Astrocyte (in vitro differentiated cells and primary cell): ENCODE measurements around the gene CASTOR1. TPM values are rescaled to one million over a fixed set of nuclear protein-coding genes. Genes with fewer than 3 reads are reported as not detected.

Source experiments
- DNase-seq: peaks from one replicate; pipeline ENCODE4 v3.0.0-alpha.2; 2010; ENCODE audit warnings: low read depth
- FAIRE-seq: peaks from 2 replicates; lab custom pipeline; 2011; peaks lifted over from hg19 to GRCh38; lab: Jason Lieb, UNC
- H2AFZ ChIP-seq: 2 replicates; pipeline ENCODE4 v1.6.0; 2012; ENCODE audit warnings: low read depth, low read length, inconsistent platforms
- H3K27ac ChIP-seq: 2 replicates; pipeline ENCODE4 v1.5.1; 2011; ENCODE audit warnings: low read depth, low read length, inconsistent platforms
- H3K27me3 ChIP-seq: 2 replicates; pipeline ENCODE4 v1.6.0; 2011; ENCODE audit warnings: low read length, inconsistent platforms; ENCODE audit not compliant: insufficient read depth
- H3K36me3 ChIP-seq: 2 replicates; pipeline ENCODE4 v1.5.1; 2011; ENCODE audit warnings: low read length, inconsistent platforms; ENCODE audit not compliant: insufficient read depth
- H3K4me1 ChIP-seq: 2 replicates; pipeline ENCODE4 v1.5.1; 2011; ENCODE audit warnings: low read length, inconsistent platforms; ENCODE audit not compliant: insufficient read depth
- H3K4me2 ChIP-seq: 2 replicates; pipeline ENCODE4 v1.6.0; 2012; ENCODE audit warnings: low read length, inconsistent platforms
- H3K4me3 ChIP-seq: 2 replicates; pipeline ENCODE4 v1.5.1; 2011; ENCODE audit warnings: low read depth, mild to moderate bottlenecking, low read length, inconsistent platforms; ENCODE audit not compliant: insufficient read depth
- H3K79me2 ChIP-seq: 2 replicates; pipeline ENCODE4 v1.6.0; 2012; ENCODE audit warnings: mild to moderate bottlenecking, low read length, inconsistent platforms; ENCODE audit not compliant: insufficient read depth
- H3K9ac ChIP-seq: 2 replicates; pipeline ENCODE4 v1.6.0; 2012; ENCODE audit warnings: mild to moderate bottlenecking, low read length, inconsistent platforms
- H3K9me3 ChIP-seq: 2 replicates; pipeline ENCODE4 v1.5.1; 2012; ENCODE audit warnings: low read depth, mild to moderate bottlenecking, low read length, inconsistent platforms; ENCODE audit not compliant: insufficient read depth
- H4K20me1 ChIP-seq: 2 replicates; pipeline ENCODE4 v1.6.0; 2012; ENCODE audit warnings: low read length, inconsistent platforms; ENCODE audit not compliant: insufficient read depth
- H3K27ac Mint-ChIP-seq: one replicate; pipeline ENCODE4 v1.8.0; 2021; ENCODE audit warnings: mild to moderate bottlenecking, mixed read lengths; ENCODE audit not compliant: unreplicated experiment
- H3K27me3 Mint-ChIP-seq: one replicate; pipeline ENCODE4 v1.8.0; 2021; ENCODE audit warnings: low read depth, mixed read lengths; ENCODE audit not compliant: unreplicated experiment
- H3K36me3 Mint-ChIP-seq: one replicate; pipeline ENCODE4 v1.8.0; 2021; ENCODE audit warnings: low read depth, mixed read lengths; ENCODE audit not compliant: unreplicated experiment
- H3K4me1 Mint-ChIP-seq: one replicate; pipeline ENCODE4 v1.8.0; 2021; ENCODE audit warnings: low read depth, mixed read lengths; ENCODE audit not compliant: unreplicated experiment
- H3K4me3 Mint-ChIP-seq: one replicate; pipeline ENCODE4 v1.8.0; 2021; ENCODE audit warnings: mild to moderate bottlenecking, moderate library complexity, mixed read lengths; ENCODE audit not compliant: unreplicated experiment
- H3K9me3 Mint-ChIP-seq: one replicate; pipeline ENCODE4 v1.8.0; 2021; ENCODE audit warnings: mild to moderate bottlenecking, mixed read lengths; ENCODE audit not compliant: unreplicated experiment
- CTCF ChIP-seq: IDR thresholded peaks from 2 replicates; pipeline ENCODE4 v1.5.1; 2011; ENCODE audit warnings: low read depth, mild to moderate bottlenecking, inconsistent platforms, low read length, moderate library complexity; ENCODE audit not compliant: insufficient read depth
- EZH2 ChIP-seq: IDR thresholded peaks from 2 replicates; pipeline ENCODE4 v1.6.1; 2012; ENCODE audit warnings: mild to moderate bottlenecking, low read length, inconsistent platforms; ENCODE audit not compliant: insufficient read depth
- total RNA-seq: library from RNA; stranded (reverse); gene quantifications from 2 replicates; pipeline ENCODE4 v1.2.1, GENCODE V29; 2021

CASTOR1 gene
- total RNA-seq, 1 donor from 2014 or later = 15.2 TPM

GRCh38 chr22:30249049-30250038 is 40.0 kb downstream of the CASTOR1 start:
- H3K9me3 Mint-ChIP-seq = peaks cover 2% of the 10 kb centered on the region
- H4K20me1 ChIP-seq = no peaks in the 10 kb centered on the region
- H3K4me3 ChIP-seq = no peak overlapping the region
- TF ChIP-seq EZH2 (no peak), CTCF (no peak)
- no peak overlapping the region for H3K4me3 Mint-ChIP-seq
- H3K36me3 ChIP-seq = peaks cover 3% of the 10 kb centered on the region
- H3K4me1 Mint-ChIP-seq = peaks cover 46% of the 10 kb centered on the region
- no peaks in the 10 kb centered on the region for H3K27me3 ChIP-seq
- FAIRE-seq = no peak
- H3K27me3 Mint-ChIP-seq = no peaks in the 10 kb centered on the region
- peak overlapping the region; percentile 100 for H3K9ac ChIP-seq
- peak overlapping the region; percentile 3 for H3K4me2 ChIP-seq
- peaks cover 81% of the 10 kb centered on the region for H3K4me1 ChIP-seq
- peaks cover 40% of the 10 kb centered on the region for H3K79me2 ChIP-seq
- H3K36me3 Mint-ChIP-seq = peaks cover 1% of the 10 kb centered on the region
- no peak overlapping the region for H2AFZ ChIP-seq
- no peak for DNase-seq
- H3K9me3 ChIP-seq = no peaks in the 10 kb centered on the region
- peak overlapping the region; percentile 95 for H3K27ac ChIP-seq
- H3K27ac Mint-ChIP-seq = peak overlapping the region; percentile 53

GRCh38 chr22:30248484-30248883 is 40.8 kb downstream of the CASTOR1 start:
- Histone ChIP-seq H3K79me2 (peaks cover 49% of the 10 kb centered on the region), H3K9ac (peak overlapping the region; percentile 100), H3K4me1 (peaks cover 83% of the 10 kb centered on the region), H3K4me3 (no peak overlapping the region), H3K36me3 (peaks cover 9% of the 10 kb centered on the region), H2AFZ (no peak overlapping the region), H3K27ac (peak overlapping the region; percentile 92), H3K27me3 (no peaks in the 10 kb centered on the region), H3K4me2 (peak overlapping the region; percentile 100), H3K9me3 (no peaks in the 10 kb centered on the region), H4K20me1 (peaks cover 8% of the 10 kb centered on the region)
- Mint-ChIP-seq H3K27me3 (no peaks in the 10 kb centered on the region), H3K27ac (peak overlapping the region; percentile 92), H3K4me1 (peaks cover 53% of the 10 kb centered on the region), H3K36me3 (peaks cover 8% of the 10 kb centered on the region), H3K9me3 (peaks cover 2% of the 10 kb centered on the region), H3K4me3 (peak overlapping the region; percentile 70)
- TF ChIP-seq CTCF = no peak
- no peak for TF ChIP-seq EZH2
- DNase-seq (no peak), FAIRE-seq (no peak)

GRCh38 chr22:30247974-30248373 is 41.3 kb downstream of the CASTOR1 start:
- no peak for FAIRE-seq
- H3K4me3 ChIP-seq = no peak overlapping the region
- peaks cover 54% of the 10 kb centered on the region for H3K79me2 ChIP-seq
- Mint-ChIP-seq H3K27me3 (no peaks in the 10 kb centered on the region), H3K4me1 (peaks cover 56% of the 10 kb centered on the region), H3K36me3 (peaks cover 10% of the 10 kb centered on the region), H3K27ac (peak overlapping the region; percentile 92), H3K4me3 (peak overlapping the region; percentile 84), H3K9me3 (peaks cover 2% of the 10 kb centered on the region)
- no peak for DNase-seq
- H3K4me2 ChIP-seq = peak overlapping the region; percentile 100
- peaks cover 12% of the 10 kb centered on the region for H4K20me1 ChIP-seq
- H3K9me3 ChIP-seq = no peaks in the 10 kb centered on the region
- peaks cover 13% of the 10 kb centered on the region for H3K36me3 ChIP-seq
- H3K27ac ChIP-seq = peak overlapping the region; percentile 92
- H2AFZ ChIP-seq = no peak overlapping the region
- no peaks in the 10 kb centered on the region for H3K27me3 ChIP-seq
- peak overlapping the region; percentile 100 for H3K9ac ChIP-seq
- peaks cover 84% of the 10 kb centered on the region for H3K4me1 ChIP-seq
- no peak for TF ChIP-seq EZH2
- no peak for TF ChIP-seq CTCF
